ENCODE data around the gene PI16. TPM values are rescaled to one million over a fixed set of nuclear protein-coding genes. Genes with fewer than 3 reads are reported as not detected.
"Not testable (repeated sequence)": the region's sequence is repeated elsewhere in the genome, so short reads cannot be mapped to it uniquely, and the experiment has no call there.

PI16 gene
- total and polyA plus RNA-seq, 2 donors (not counting 1 experiment from before 2014, with no cell fraction given): 1.4 to 7.4 TPM

DNA sequence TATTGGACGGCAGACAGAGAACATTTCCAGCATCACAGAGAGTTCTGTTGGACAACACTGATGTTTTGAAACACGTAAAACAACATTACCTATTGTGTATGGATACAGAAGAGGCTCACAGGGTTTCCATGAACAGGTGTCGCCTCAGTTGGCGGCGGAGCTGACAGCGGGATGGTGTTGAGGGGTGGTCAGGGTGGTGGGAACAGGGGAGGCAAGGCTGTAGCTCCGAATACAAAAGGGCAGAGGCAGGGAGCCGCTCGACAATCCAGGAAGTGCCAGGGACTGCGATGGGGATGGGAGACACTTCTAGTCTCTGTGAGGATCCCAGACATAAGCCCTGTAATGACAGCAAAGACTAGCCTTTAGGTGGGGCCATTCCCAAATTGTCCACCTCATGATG lies 14.5 kb upstream of the PI16 start:
- no peaks in the 10 kb centered on the region for H3K9me3 Mint-ChIP-seq (ENCODE audit: insufficient read depth)
- intact Hi-C loops (cut with micrococcal nuclease): no loop called here
- Histone ChIP-seq H3K79me2 (ENCODE audit: control insufficient read depth, insufficient read depth, low read length) (no peaks in the 10 kb centered on the region), H3K27me3 (replicated peaks in 1 of 4; ENCODE audit: control extremely low read depth in 1 of 4, control insufficient read depth in 3 of 4, insufficient read depth in 4 of 4, low read length in 3 of 4) (peaks cover 0 to 8% (median 0%) of the 10 kb centered on the region in 4 experiments), H3K9ac (ENCODE audit: low read length) (no peak overlapping the region), H3K4me2 (replicated peaks; ENCODE audit: low read depth, low read length, poor library complexity, severe bottlenecking) (no peak overlapping the region), H4K20me1 (ENCODE audit: control insufficient read depth, insufficient read depth, low read length, poor library complexity, severe bottlenecking) (no peaks in the 10 kb centered on the region), H2AFZ (ENCODE audit: insufficient read depth, low read depth, low read length, poor library complexity, severe bottlenecking) (no peak overlapping the region), H3K36me3 (replicated peaks in 1 of 2; ENCODE audit: control extremely low read depth in 1 of 2, control insufficient read depth in 1 of 2, extremely low read depth in 1 of 2, insufficient read depth in 2 of 2, low read length in 1 of 2) (no peaks in the 10 kb centered on the region), H3K27ac (ENCODE audit: low read length in 2 of 2) (no peak overlapping the region), H3K4me1 (ENCODE audit: control insufficient read depth in 2 of 2, insufficient read depth in 2 of 2, low read length in 2 of 2) (peaks cover 0 to 11% of the 10 kb centered on the region in 2 donors), H3K4me3 (ENCODE audit: control extremely low read depth in 1 of 5, extremely low read depth in 1 of 5, insufficient read depth in 1 of 5, low read depth in 2 of 5, low read length in 4 of 5) (no peak overlapping the region), H3K9me3 (ENCODE audit: control extremely low read depth in 1 of 3, control insufficient read depth in 2 of 3, insufficient read depth in 1 of 3, low read length in 2 of 3) (no peaks in the 10 kb centered on the region)
- TF ChIP-seq EZH2 (IDR thresholded peaks at IDR 0.05; ENCODE audit: borderline replicate concordance, insufficient read depth, low read depth, low read length, poor library complexity, severe bottlenecking): no peak
- TF ChIP-seq CTCF (IDR thresholded peaks at IDR 0.05): no peak
- H3K4me3 Mint-ChIP-seq: no peak overlapping the region
- no peak overlapping the region for H3K27ac Mint-ChIP-seq
- ChIA-PET POLR2A (no interaction called here), CTCF (interaction anchor here (1.0 kb wide), 1 partner anchor 78 kb away, joined by 3 read pairs; no protein-coding TSS in a partner anchor)
- ATAC-seq (ENCODE audit: low read depth) (no peak), DNase-seq (no peak)
- WGBS (ENCODE audit: insufficient coverage): 86% methylated on average over 9 of the region's 10 CpGs
- H3K27me3 Mint-ChIP-seq: peaks cover 5% of the 10 kb centered on the region
- H3K4me1 Mint-ChIP-seq: peaks cover 16% of the 10 kb centered on the region

DNA sequence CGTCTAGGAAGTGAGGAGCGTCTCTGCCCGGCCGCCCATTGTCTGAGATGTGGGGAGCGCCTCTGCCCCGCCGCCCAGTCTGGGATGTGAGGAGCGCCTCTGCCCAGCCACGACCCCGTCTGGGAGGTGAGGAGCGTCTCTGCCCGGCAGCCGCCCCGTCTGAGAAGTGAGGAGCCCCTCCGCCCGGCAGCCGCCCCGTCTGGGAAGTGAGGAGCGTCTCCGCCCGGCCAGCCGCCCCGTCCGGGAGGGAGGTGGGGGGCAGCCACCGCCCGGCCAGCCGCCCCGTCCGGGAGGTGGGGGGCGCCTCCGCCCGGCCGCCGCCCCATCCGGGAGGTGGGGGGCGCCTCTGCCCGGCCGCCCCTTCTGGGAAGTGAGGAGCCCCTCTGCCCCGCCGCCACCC lies 13.0 kb upstream of the PI16 start:
- peaks cover 0 to 11% of the 10 kb centered on the region in 2 donors for H3K4me1 ChIP-seq (ENCODE audit: control insufficient read depth in 2 of 2, insufficient read depth in 2 of 2, low read length in 2 of 2)
- H3K4me3 ChIP-seq (ENCODE audit: control extremely low read depth in 1 of 5, extremely low read depth in 1 of 5, insufficient read depth in 1 of 5, low read depth in 2 of 5, low read length in 4 of 5); H3K4me3 Mint-ChIP-seq; H2AFZ ChIP-seq (ENCODE audit: insufficient read depth, low read depth, low read length, poor library complexity, severe bottlenecking); H3K9me3 Mint-ChIP-seq (ENCODE audit: insufficient read depth); H3K4me2 ChIP-seq (replicated peaks; ENCODE audit: low read depth, low read length, poor library complexity, severe bottlenecking); DNase-seq; H3K27me3 Mint-ChIP-seq; CTCF ChIA-PET; H3K27ac Mint-ChIP-seq; POLR2A ChIA-PET; ATAC-seq (ENCODE audit: low read depth); H3K27me3 ChIP-seq (replicated peaks in 1 of 4; ENCODE audit: control extremely low read depth in 1 of 4, control insufficient read depth in 3 of 4, insufficient read depth in 4 of 4, low read length in 3 of 4); H3K9ac ChIP-seq (ENCODE audit: low read length); H3K36me3 ChIP-seq (replicated peaks in 1 of 2; ENCODE audit: control extremely low read depth in 1 of 2, control insufficient read depth in 1 of 2, extremely low read depth in 1 of 2, insufficient read depth in 2 of 2, low read length in 1 of 2); H3K79me2 ChIP-seq (ENCODE audit: control insufficient read depth, insufficient read depth, low read length); H3K9me3 ChIP-seq (ENCODE audit: control extremely low read depth in 1 of 3, control insufficient read depth in 2 of 3, insufficient read depth in 1 of 3, low read length in 2 of 3); H3K27ac ChIP-seq (ENCODE audit: low read length in 2 of 2); intact Hi-C loops (cut with micrococcal nuclease); H4K20me1 ChIP-seq (ENCODE audit: control insufficient read depth, insufficient read depth, low read length, poor library complexity, severe bottlenecking): not testable (repeated sequence)
- no CpG with 5 or more reads among the region's 40 CpGs for WGBS (ENCODE audit: insufficient coverage)
- H3K4me1 Mint-ChIP-seq: peaks cover 18% of the 10 kb centered on the region

- WGBS (ENCODE audit: insufficient coverage): no CpG with 5 or more reads among the region's 2 CpGs
- CTCF ChIA-PET; DNase-seq; POLR2A ChIA-PET; H3K4me2 ChIP-seq (replicated peaks; ENCODE audit: low read depth, low read length, poor library complexity, severe bottlenecking); H3K9me3 ChIP-seq (ENCODE audit: control extremely low read depth in 1 of 3, control insufficient read depth in 2 of 3, insufficient read depth in 1 of 3, low read length in 2 of 3); intact Hi-C loops (cut with micrococcal nuclease); H3K36me3 ChIP-seq (replicated peaks in 1 of 2; ENCODE audit: control extremely low read depth in 1 of 2, control insufficient read depth in 1 of 2, extremely low read depth in 1 of 2, insufficient read depth in 2 of 2, low read length in 1 of 2); H3K9ac ChIP-seq (ENCODE audit: low read length); H3K27ac ChIP-seq (ENCODE audit: low read length in 2 of 2); H3K9me3 Mint-ChIP-seq (ENCODE audit: insufficient read depth); H4K20me1 ChIP-seq (ENCODE audit: control insufficient read depth, insufficient read depth, low read length, poor library complexity, severe bottlenecking); H3K27ac Mint-ChIP-seq; H3K4me3 Mint-ChIP-seq; H3K79me2 ChIP-seq (ENCODE audit: control insufficient read depth, insufficient read depth, low read length); H3K27me3 Mint-ChIP-seq; H2AFZ ChIP-seq (ENCODE audit: insufficient read depth, low read depth, low read length, poor library complexity, severe bottlenecking); H3K4me3 ChIP-seq (ENCODE audit: control extremely low read depth in 1 of 5, extremely low read depth in 1 of 5, insufficient read depth in 1 of 5, low read depth in 2 of 5, low read length in 4 of 5); ATAC-seq (ENCODE audit: low read depth); H3K27me3 ChIP-seq (replicated peaks in 1 of 4; ENCODE audit: control extremely low read depth in 1 of 4, control insufficient read depth in 3 of 4, insufficient read depth in 4 of 4, low read length in 3 of 4): not testable (repeated sequence)
- peaks cover 0 to 14% of the 10 kb centered on the region in 2 donors for H3K4me1 ChIP-seq (ENCODE audit: control insufficient read depth in 2 of 2, insufficient read depth in 2 of 2, low read length in 2 of 2)
- H3K4me1 Mint-ChIP-seq: peaks cover 19% of the 10 kb centered on the region
These were observed 12.2 kb upstream of the PI16 start for GRCh38 chr6:36942329-36942728.

Data from B cell (primary cell).